HCT116 (cell line): ENCODE results near the gene SLC4A11.

Experiments used
- CTCF ChIP-seq, 3 experiments: fragments of 200-600 bp in 1 of 3; sonication (generic) in 1 of 3; IDR thresholded peaks in 2 of 3; conservative IDR thresholded peaks in 1 of 3; 2 replicates each; pipeline ENCODE4 v1.5.1; 2012 to 2017; ENCODE audit warnings: low read depth in 2 of 3, low read length in 2 of 3, antibody characterized with exemption in 1 of 3, borderline replicate concordance in 1 of 3, control low read depth in 1 of 3, mild to moderate bottlenecking in 1 of 3, mixed read lengths in 1 of 3, mixed run types in 1 of 3, moderate library complexity in 1 of 3; ENCODE audit not compliant: insufficient read depth in 1 of 3
- POLR2AphosphoS5 ChIP-seq: IDR thresholded peaks from 2 replicates; pipeline ENCODE4 v1.6.1; 2011; ENCODE audit warnings: mild to moderate bottlenecking, low read depth, low read length, moderate library complexity
- ZNF274 ChIP-seq: fragments of 200-500 bp; sonication (Bioruptor generic); IDR thresholded peaks from 2 replicates; pipeline ENCODE4 v1.6.1; 2014; ENCODE audit warnings: mild to moderate bottlenecking, low read depth, low read length, inconsistent platforms
- TF ChIP-seq, protein P1 (sequence below): IDR thresholded peaks from 2 replicates; pipeline ENCODE4 v1.6.1; 2012

DNA sequence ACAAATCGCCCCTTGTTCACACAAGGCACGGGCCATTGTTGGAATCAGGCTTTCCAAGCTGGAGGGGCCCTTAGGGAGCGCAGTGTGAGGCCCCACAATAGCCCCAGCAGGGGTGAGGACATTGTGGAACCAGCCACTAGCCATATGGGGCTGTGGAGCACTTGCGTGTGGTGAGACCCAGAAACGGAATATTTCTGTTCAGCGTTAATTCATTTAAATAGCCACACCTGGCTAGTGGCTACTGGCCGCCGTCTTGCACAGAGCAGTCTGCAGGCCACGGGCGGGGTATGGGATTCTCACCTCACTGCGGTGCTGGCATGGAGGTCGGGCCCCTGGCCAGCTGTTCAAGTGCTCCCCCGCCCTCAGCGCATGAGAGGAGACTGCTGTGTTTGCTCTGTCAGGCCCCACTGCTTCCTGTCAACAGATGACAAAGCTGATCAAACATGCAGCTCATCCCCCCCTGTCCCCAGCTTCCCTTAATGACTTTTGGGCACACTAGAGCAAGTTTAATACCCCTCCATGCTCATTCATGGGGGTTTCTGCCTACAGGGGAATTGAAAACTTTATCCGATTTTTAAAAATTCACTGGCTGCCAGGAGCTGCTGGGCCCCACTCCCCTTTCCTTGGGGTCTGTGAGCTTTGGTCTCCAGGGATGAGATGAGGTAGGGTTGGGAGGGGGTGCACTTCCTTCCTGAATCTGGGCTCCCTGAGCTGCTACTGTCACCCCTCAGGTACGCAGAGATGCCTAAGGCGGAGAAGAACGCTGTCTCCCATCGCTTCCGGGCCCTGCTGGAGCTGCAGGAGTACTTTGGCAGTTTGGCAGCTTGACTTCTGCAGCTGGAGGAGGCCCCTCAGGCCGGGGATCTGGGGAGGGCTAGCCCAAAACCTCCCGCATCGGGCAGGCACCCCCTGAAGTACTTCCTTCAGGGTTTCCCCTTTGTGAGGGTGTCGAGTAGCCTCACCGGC, 16.1 kb downstream of the SLC4A11 start:
- TF ChIP-seq ZNF274 (no peak), POLR2AphosphoS5 (no peak), CTCF (IDR thresholded peaks at IDR 0.05 in 2 of 3, conservative IDR thresholded peaks at IDR 0.05 in 1 of 3; ENCODE audit: borderline replicate concordance in 1 of 3, insufficient read depth in 1 of 3, low read depth in 2 of 3, low read length in 2 of 3) (no peak)
- TF ChIP-seq, protein P1, sequence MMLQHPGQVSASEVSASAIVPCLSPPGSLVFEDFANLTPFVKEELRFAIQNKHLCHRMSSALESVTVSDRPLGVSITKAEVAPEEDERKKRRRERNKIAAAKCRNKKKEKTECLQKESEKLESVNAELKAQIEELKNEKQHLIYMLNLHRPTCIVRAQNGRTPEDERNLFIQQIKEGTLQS, result no peak
